Measurements from ENCODE around the gene GATD1.

The GATD1 gene

DNA sequence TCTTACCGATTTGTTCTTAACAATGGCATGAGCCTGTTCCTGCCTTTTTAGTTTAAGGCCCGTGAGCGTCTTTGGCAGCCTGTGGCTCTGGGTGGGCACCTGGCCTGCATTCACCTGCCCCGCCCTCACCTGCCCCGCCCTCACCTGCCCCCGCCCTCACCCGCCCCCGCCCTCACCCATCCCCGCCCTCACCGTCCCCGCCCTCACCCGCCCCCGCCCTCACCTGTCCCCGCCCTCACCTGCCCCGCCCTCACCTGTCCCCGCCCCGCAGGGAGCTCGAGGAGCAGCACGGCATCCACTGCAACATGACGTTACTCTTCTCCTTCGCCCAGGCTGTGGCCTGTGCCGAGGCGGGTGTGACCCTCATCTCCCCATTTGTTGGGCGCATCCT lies 14.2 kb downstream of the GATD1 start:
- CTCF ChIA-PET, result interaction anchor here (0.6 to 3.0 kb wide), 4 partner anchors 26 to 135 kb away, joined by 3 to 10 read pairs (median 3); no protein-coding TSS in a partner anchor
- DNase-seq (ENCODE audit: low spot score), result peak; percentile 69
- TF ChIP-seq, protein P1, sequence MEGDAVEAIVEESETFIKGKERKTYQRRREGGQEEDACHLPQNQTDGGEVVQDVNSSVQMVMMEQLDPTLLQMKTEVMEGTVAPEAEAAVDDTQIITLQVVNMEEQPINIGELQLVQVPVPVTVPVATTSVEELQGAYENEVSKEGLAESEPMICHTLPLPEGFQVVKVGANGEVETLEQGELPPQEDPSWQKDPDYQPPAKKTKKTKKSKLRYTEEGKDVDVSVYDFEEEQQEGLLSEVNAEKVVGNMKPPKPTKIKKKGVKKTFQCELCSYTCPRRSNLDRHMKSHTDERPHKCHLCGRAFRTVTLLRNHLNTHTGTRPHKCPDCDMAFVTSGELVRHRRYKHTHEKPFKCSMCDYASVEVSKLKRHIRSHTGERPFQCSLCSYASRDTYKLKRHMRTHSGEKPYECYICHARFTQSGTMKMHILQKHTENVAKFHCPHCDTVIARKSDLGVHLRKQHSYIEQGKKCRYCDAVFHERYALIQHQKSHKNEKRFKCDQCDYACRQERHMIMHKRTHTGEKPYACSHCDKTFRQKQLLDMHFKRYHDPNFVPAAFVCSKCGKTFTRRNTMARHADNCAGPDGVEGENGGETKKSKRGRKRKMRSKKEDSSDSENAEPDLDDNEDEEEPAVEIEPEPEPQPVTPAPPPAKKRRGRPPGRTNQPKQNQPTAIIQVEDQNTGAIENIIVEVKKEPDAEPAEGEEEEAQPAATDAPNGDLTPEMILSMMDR (conservative IDR thresholded peaks at IDR 0.05; ENCODE audit: low read depth), result no peak

DNA sequence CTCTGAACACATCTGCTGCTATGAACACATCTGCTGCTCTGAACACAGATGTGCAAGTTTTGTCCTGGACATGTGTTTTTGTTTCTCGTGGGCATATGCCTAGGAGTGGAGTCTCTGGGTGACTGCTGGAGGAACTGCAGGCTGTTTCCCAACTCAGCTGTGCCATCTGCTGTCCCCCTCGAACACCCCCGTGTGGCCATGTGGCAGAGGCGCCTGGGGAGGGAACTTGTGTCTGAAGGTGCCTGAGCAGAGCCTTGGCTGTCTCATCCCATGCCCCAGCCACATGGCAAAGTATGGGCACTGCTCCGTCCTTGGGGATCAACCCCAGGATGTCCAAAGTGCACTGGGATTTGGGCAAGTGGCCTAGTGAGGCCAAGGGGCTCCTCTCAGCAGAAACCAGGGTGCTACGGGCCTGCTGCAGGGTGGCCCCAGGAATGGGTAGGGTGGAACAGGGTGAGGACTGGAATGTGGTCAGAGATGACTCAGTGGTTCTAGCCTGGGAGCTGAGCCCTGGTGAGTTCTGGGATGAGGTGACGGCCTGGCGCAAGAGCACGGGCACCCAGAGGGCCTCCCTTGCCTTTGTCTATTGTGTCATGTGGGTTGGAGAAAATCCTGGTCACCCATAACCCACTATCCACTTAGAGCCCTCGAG lies 14.7 kb downstream of the GATD1 start:
- peak; percentile 94 for DNase-seq (ENCODE audit: low spot score)
- peak overlapping the region; percentile 95 for H3K27ac ChIP-seq
- POLR2A ChIA-PET (ENCODE audit: low non-redundant PET), result interaction anchor here (1.3 kb wide), 2 partner anchors 15 to 34 kb away, joined by 4 to 14 read pairs; partner anchors contain the start of gene TALDO1
- CTCF ChIA-PET, result interaction anchor here (0.6 to 3.0 kb wide), 5 partner anchors 15 to 134 kb away, joined by 3 to 10 read pairs (median 3); no protein-coding TSS in a partner anchor
- TF ChIP-seq, protein P1 (conservative IDR thresholded peaks at IDR 0.05; ENCODE audit: low read depth), result peak; percentile 37

More for the DNA sequence above, 14.2 kb downstream of the GATD1 start:
- peak overlapping the region; percentile 95 for H3K27ac ChIP-seq
- POLR2A ChIA-PET (ENCODE audit: low non-redundant PET), result interaction anchor here (1.3 kb wide), 2 partner anchors 15 to 35 kb away, joined by 4 to 14 read pairs; partner anchors contain the start of gene TALDO1

DNA sequence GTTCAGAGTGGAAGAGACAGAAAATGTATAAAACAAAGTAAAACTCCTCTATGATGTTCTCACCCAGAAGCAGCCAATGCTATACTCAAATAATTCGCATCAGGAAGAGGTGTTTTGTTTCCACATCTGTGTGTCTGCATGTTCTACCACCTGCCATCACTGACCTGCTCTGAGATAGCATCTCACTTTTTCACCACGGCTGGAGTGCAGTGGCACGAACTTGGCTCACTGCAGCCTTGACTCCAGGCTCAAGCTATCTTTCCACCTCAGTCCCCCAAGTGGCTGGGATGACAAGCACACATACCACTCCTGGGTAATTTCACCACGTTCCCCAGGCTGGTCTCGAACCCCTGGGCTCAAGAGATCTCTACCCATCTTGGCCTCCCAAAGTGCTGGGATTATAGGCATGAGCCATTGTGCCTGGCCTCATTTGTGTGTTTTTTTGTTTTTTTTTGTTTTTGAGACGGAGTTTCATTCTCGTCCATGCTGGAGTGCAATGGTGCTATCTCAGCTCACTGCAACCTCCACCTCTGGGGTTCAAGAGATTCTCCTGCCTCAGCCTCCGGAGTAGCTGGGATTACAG lies 15.7 kb downstream of the GATD1 start:
- no peak for DNase-seq (ENCODE audit: low spot score)
- TF ChIP-seq, protein P1 (conservative IDR thresholded peaks at IDR 0.05; ENCODE audit: low read depth), result no peak
- H3K27ac ChIP-seq, result peak overlapping the region; percentile 95
- CTCF ChIA-PET, result interaction anchor here (0.7 to 3.0 kb wide), 3 partner anchors 14 to 117 kb away, joined by 3 to 10 read pairs (median 3); no protein-coding TSS in a partner anchor
- POLR2A ChIA-PET (ENCODE audit: low non-redundant PET), result interaction anchor here (1.3 kb wide), 1 partner anchor 14 kb away, joined by 4 read pairs; the partner anchor contains the start of gene TALDO1

DNA sequence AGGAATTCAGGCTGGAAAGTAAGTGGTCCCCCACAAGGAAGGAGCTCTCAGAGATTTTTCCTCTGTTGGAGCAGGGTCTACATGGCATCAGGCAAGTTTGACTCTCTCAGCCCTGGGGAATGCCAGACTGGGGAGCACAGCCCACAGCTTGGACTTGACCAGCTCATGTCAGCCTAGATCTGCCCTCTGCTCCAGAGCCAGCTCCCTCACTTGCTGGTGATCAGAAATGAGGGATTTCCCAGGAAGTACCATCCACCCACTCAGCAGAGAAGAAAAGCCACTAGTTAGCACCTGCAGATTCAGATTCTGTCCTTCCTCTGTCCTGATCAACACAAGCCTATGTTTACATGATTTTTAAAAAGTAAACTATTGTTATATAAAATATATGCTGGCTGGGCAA lies 17.1 kb downstream of the GATD1 start:
- TF ChIP-seq, protein P1 (conservative IDR thresholded peaks at IDR 0.05; ENCODE audit: low read depth), result no peak
- CTCF ChIA-PET, result interaction anchor here (0.5 to 1.6 kb wide), 2 partner anchors 10 to 12 kb away, joined by 3 to 6 read pairs; partner anchors contain the start of gene TALDO1
- POLR2A ChIA-PET (ENCODE audit: low non-redundant PET), result no interaction called here
- H3K27ac ChIP-seq, result peak overlapping the region; percentile 95
- no peak for DNase-seq (ENCODE audit: low spot score)

DNA sequence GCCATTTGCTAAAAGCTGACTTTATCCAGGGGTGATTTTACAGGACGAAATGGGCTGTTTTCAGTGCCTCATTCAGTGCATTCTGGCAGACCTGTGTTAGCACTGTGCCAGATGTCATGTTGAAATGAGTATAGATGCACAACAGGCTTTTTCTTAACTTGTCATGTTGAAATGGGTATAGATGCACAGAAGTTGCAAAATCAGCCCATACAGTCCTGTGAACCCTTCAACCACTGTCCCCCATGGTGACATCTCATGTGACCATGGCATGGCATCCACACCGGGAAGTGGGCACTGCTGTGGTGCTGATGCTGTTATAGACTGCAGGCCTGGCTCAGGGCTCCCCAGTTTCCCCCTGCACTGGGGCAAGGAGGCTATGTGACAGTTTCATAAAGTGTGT lies 27.6 kb downstream of the GATD1 start:
- POLR2A ChIA-PET (ENCODE audit: low non-redundant PET), result interaction anchor here (0.7 kb wide), 1 partner anchor 171 kb away, joined by 3 read pairs; no protein-coding TSS in a partner anchor
- DNase-seq (ENCODE audit: low spot score), result no peak
- TF ChIP-seq, protein P1 (conservative IDR thresholded peaks at IDR 0.05; ENCODE audit: low read depth), result no peak
- CTCF ChIA-PET, result no interaction called here
- peak overlapping the region; percentile 51 for H3K27ac ChIP-seq

DNA sequence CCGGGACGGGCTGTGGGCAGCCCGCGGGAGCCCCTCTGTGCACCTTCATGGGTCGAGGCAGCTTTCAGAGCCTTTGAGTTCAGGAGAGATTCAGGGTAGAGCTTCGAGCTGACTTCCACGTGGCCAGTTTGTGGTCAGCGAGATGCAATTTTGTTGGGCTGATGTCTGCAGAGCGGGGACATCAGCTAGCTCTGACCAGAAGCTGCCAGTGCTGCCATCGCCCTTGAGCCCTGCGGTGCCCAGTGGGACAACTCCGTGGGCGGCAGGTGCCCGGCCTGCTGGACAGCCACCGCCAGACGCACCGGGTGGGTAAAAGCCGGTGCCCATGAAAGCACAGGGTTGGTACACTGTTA lies 29.3 kb downstream of the GATD1 start:
- CTCF ChIA-PET, result interaction anchor here (0.5 to 1.9 kb wide), 7 partner anchors 12 to 185 kb away, joined by 3 to 6 read pairs (median 3); no protein-coding TSS in a partner anchor
- TF ChIP-seq, protein P1 (conservative IDR thresholded peaks at IDR 0.05; ENCODE audit: low read depth), result no peak
- POLR2A ChIA-PET (ENCODE audit: low non-redundant PET), result interaction anchor here (1.5 kb wide), 1 partner anchor 15 kb away, joined by 4 read pairs; no protein-coding TSS in a partner anchor
- H3K27ac ChIP-seq, result peak overlapping the region; percentile 84
- DNase-seq (ENCODE audit: low spot score), result no peak

All from RWPE1 (cell line).